Endothelial cell of umbilical vein (primary cell): ENCODE measurements around the gene CCDC157. TPM values are rescaled to one million over a fixed set of nuclear protein-coding genes. Genes with fewer than 3 reads are reported as not detected.

Experiments used
- BruUV-seq: library from RNA; stranded (reverse); fragments of 400-500 nt; replicated peaks from 2 replicates; lab custom pipeline; 2021; lab: Mats Ljungman, UMichigan
- CTCF ChIA-PET: fragments of 300-600, 350-600 bp; sonication (Branson Sonifier 250); formaldehyde crosslinking; loops from one replicate; lab custom pipeline; 2021; ENCODE audit warnings: antibody characterized with exemption, inconsistent platforms; lab: Charles Lee
- POLR2A ChIA-PET: fragments of 300-600, 350-600 bp; sonication (Branson Sonifier 250); formaldehyde crosslinking; loops from one replicate; lab custom pipeline; 2021; ENCODE audit warnings: antibody characterized with exemption, inconsistent platforms; lab: Charles Lee
- DNase-seq: peaks from one replicate; pipeline ENCODE4 v3.0.0-alpha.2; 2011; ENCODE audit warnings: low read depth, low spot score
- FAIRE-seq: peaks from 2 replicates; lab custom pipeline; 2011; peaks lifted over from hg19 to GRCh38; lab: Jason Lieb, UNC
- H2AFZ ChIP-seq: 2 replicates; pipeline ENCODE4 v1.6.0; 2012; ENCODE audit warnings: low read depth, low read length, control low read depth, inconsistent platforms
- H3K27ac ChIP-seq: 2 replicates; pipeline ENCODE4 v1.5.1; 2011; ENCODE audit warnings: low read depth, mild to moderate bottlenecking, control low read depth, low read length, moderate library complexity; ENCODE audit not compliant: insufficient read depth
- H3K27me3 ChIP-seq, 2 experiments: 2 replicates each; pipeline versions ENCODE4 v1.6.0 to v1.6.1; 2011; ENCODE audit warnings: low read length in 2 of 2, mixed read lengths in 1 of 2; ENCODE audit not compliant: control insufficient read depth in 2 of 2, insufficient read depth in 2 of 2
- H3K36me3 ChIP-seq, 2 experiments: 2 replicates in 1 of 2; 3 replicates in 1 of 2; pipeline ENCODE4 v1.5.1; 2011; ENCODE audit warnings: low read length in 2 of 2, mild to moderate bottlenecking in 1 of 2, moderate library complexity in 1 of 2; ENCODE audit not compliant: control insufficient read depth in 2 of 2, insufficient read depth in 2 of 2; ENCODE audit errors: extremely low read depth in 1 of 2
- H3K4me1 ChIP-seq: 3 replicates; pipeline ENCODE4 v1.5.1; 2011; ENCODE audit warnings: mild to moderate bottlenecking, low read length; ENCODE audit not compliant: control insufficient read depth, insufficient read depth; ENCODE audit errors: extremely low read depth
- H3K4me2 ChIP-seq: 2 replicates; pipeline ENCODE4 v1.6.1; 2011; ENCODE audit warnings: low read length, control low read depth, mixed read lengths; ENCODE audit not compliant: insufficient read depth
- H3K4me3 ChIP-seq, 3 experiments: fragments of 200-600 bp in 1 of 3; sonication (generic), shearing (Covaris generic) in 1 of 3; replicated peaks in 1 of 3; 2 replicates each; pipeline ENCODE4 v1.5.1; 2011 to 2016; ENCODE audit warnings: control low read depth in 3 of 3, low read length in 3 of 3, mild to moderate bottlenecking in 2 of 3, inconsistent platforms in 1 of 3, low read depth in 1 of 3, moderate library complexity in 1 of 3; ENCODE audit not compliant: insufficient read depth in 1 of 3
- H3K79me2 ChIP-seq: 2 replicates; pipeline ENCODE4 v1.6.0; 2012; ENCODE audit warnings: low read length, inconsistent platforms; ENCODE audit not compliant: control insufficient read depth, insufficient read depth
- H3K9ac ChIP-seq: replicated peaks from 2 replicates; pipeline ENCODE3; 2011; ENCODE audit warnings: low read length, control low read depth; ENCODE audit not compliant: insufficient read depth; ENCODE audit errors: extremely low read depth
- H3K9me1 ChIP-seq: replicated peaks from 3 replicates; pipeline ENCODE4 v1.6.0; 2011; ENCODE audit warnings: mild to moderate bottlenecking, low read length; ENCODE audit not compliant: control insufficient read depth, insufficient read depth; ENCODE audit errors: extremely low read depth
- H3K9me3 ChIP-seq: replicated peaks from 2 replicates; pipeline ENCODE4 v1.5.1; 2012; ENCODE audit warnings: low read length, inconsistent platforms; ENCODE audit not compliant: control insufficient read depth, insufficient read depth
- H4K20me1 ChIP-seq: replicated peaks from 2 replicates; pipeline ENCODE3; 2011; ENCODE audit warnings: mild to moderate bottlenecking, low read length; ENCODE audit not compliant: control insufficient read depth, insufficient read depth; ENCODE audit errors: extremely low read depth
- CTCF ChIP-seq, 2 donors: IDR thresholded peaks; 1 replicate in 1 of 2; 2 replicates in 1 of 2; pipeline ENCODE4 v1.5.1; 2011; ENCODE audit warnings: low read length in 2 of 2, mild to moderate bottlenecking in 2 of 2, moderate library complexity in 2 of 2, control low read depth in 1 of 2, inconsistent platforms in 1 of 2, low read depth in 1 of 2; ENCODE audit not compliant: insufficient read depth in 1 of 2; ENCODE audit errors: extremely low read depth in 1 of 2
- EZH2 ChIP-seq: IDR thresholded peaks from 2 replicates; pipeline ENCODE4 v1.6.1; 2012; ENCODE audit warnings: borderline replicate concordance, low read depth, mild to moderate bottlenecking, moderate library complexity, low read length, inconsistent platforms; ENCODE audit not compliant: severe bottlenecking
- FOS ChIP-seq: IDR thresholded peaks from 2 replicates; pipeline ENCODE4 v1.6.1; 2011; ENCODE audit warnings: mild to moderate bottlenecking, low read length, moderate library complexity, borderline replicate concordance; ENCODE audit not compliant: insufficient read depth
- GATA2 ChIP-seq: IDR thresholded peaks from 2 replicates; pipeline ENCODE4 v1.7.0; 2011; ENCODE audit warnings: low read depth, mild to moderate bottlenecking, moderate library complexity, mixed read lengths, low read length; ENCODE audit not compliant: insufficient read length, insufficient read depth
- JUN ChIP-seq: IDR thresholded peaks from 2 replicates; pipeline ENCODE4 v1.6.1; 2011; ENCODE audit warnings: borderline replicate concordance, low read depth; ENCODE audit not compliant: insufficient read length, insufficient read depth
- MYC ChIP-seq: IDR thresholded peaks from one replicate; pipeline ENCODE4 v1.6.1; 2011; ENCODE audit warnings: mild to moderate bottlenecking, low read depth, low read length
- POLR2A ChIP-seq: IDR thresholded peaks from 2 replicates; pipeline ENCODE4 v1.6.1; 2012; ENCODE audit warnings: low read depth, mild to moderate bottlenecking, control low read depth, low read length
- POLR2AphosphoS5 ChIP-seq: IDR thresholded peaks from 2 replicates; pipeline ENCODE4 v1.6.1; 2012; ENCODE audit warnings: low read depth, mild to moderate bottlenecking, control low read depth, low read length, moderate library complexity; ENCODE audit not compliant: insufficient read depth
- dilution Hi-C: fragments of 300-500 bp; cut with MboI; formaldehyde crosslinking; loops from one replicate; pipeline ENCODE4 v1.15.0; 2019; ENCODE audit warnings: low sequenced_read_pairs; ENCODE audit not compliant: extremely low pct_ligation_motif_present
- intact Hi-C: fragments of 100-400 bp; cut with micrococcal nuclease; formaldehyde crosslinking; loops from one replicate; pipeline ENCODE4 v1.10.0; 2022
- polyA plus RNA-seq, 4 experiments: library from polyadenylated mRNA; depleted of rRNA in 3 of 4; stranded (reverse) in 3 of 4; unstranded in 1 of 4; fragments of >200 nt; gene quantifications; 2 replicates each; pipeline versions ENCODE4 v1.2.1 to v1.2.3, GENCODE V29; 2011 to 2012; ENCODE audit warnings: missing spikeins in 1 of 4
- total RNA-seq: library from RNA; stranded (reverse); gene quantifications from 2 replicates; pipeline ENCODE4 v1.2.3, GENCODE V29; 2021
- TF ChIP-seq, protein P1 (sequence below): IDR thresholded peaks from 2 replicates; pipeline ENCODE4 v1.6.1; 2011; ENCODE audit not compliant: insufficient read depth, insufficient read length

Gene CCDC157
- total and polyA plus RNA-seq, 2 donors (not counting 3 experiments of a cell fraction or from before 2014, with no cell fraction given): 2.1 to 3.1 TPM

DNA sequence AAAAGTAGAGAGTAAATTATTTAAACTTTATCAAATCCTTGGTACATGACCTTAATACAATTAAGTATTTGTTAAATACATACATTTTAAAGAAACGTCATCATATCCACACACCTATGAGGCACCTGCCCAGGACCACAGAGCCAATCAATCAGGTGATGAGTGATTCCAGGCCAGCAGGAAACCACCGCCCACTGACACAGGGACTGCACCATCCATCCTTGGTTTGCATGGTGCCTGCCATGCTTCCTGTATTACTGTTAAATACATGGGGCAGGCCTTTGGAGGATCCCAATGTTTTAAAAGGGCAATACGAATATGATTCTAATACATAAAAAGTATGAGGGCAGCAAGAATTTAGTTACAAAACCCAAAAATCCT is 23.1 kb upstream of the CCDC157 start:
- Histone ChIP-seq H2AFZ (no peak overlapping the region), H4K20me1 (no peaks in the 10 kb centered on the region), H3K4me1 (no peaks in the 10 kb centered on the region), H3K4me3 (no peak overlapping the region), H3K4me2 (no peak overlapping the region), H3K36me3 (peaks cover 32 to 58% of the 10 kb centered on the region in 2 experiments), H3K27ac (no peak overlapping the region), H3K27me3 (no peaks in the 10 kb centered on the region), H3K79me2 (no peaks in the 10 kb centered on the region), H3K9me3 (no peaks in the 10 kb centered on the region), H3K9ac (no peak overlapping the region), H3K9me1 (no peaks in the 10 kb centered on the region)
- dilution Hi-C loops: no loop called here
- CTCF ChIA-PET: interaction anchor here (14.7 kb wide), 1 partner anchor 45 kb away, joined by 164 read pairs; the partner anchor contains the start of gene CASTOR1
- TF ChIP-seq GATA2 (no peak), MYC (no peak), POLR2A (no peak), FOS (no peak), CTCF (IDR thresholded peaks at IDR 0.05; ENCODE audit: extremely low read depth in 1 of 2, insufficient read depth in 1 of 2, low read depth in 1 of 2, low read length in 2 of 2) (no peak), JUN (no peak), POLR2AphosphoS5 (no peak), EZH2 (no peak)
- TF ChIP-seq, protein P1, sequence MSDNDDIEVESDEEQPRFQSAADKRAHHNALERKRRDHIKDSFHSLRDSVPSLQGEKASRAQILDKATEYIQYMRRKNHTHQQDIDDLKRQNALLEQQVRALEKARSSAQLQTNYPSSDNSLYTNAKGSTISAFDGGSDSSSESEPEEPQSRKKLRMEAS: no peak
- FAIRE-seq (no peak), DNase-seq (no peak)
- intact Hi-C loops: no loop called here
- POLR2A ChIA-PET: no interaction called here
- no TSS peak for BruUV-seq
